ENCODE data around the gene SHE. TPM values are rescaled to one million over a fixed set of nuclear protein-coding genes. Genes with fewer than 3 reads are reported as not detected.
A peak's percentile ranks its signal among the peaks of the same experiment; 100 is the strongest.

Gene SHE
- polyA plus RNA-seq, 10 donors = 6.3 to 13.3 (median 9.1) TPM

- DNase-seq = peak in 2 of 3 donors; percentile 77 to 91
Observed at GRCh38 chr1:154448331-154448811, 53.8 kb downstream of the SHE start.

- no peak for DNase-seq
Observed at GRCh38 chr1:154446789-154447188, 55.4 kb downstream of the SHE start.

GRCh38 chr1:154446292-154446691 lies 55.9 kb downstream of the SHE start:
- peak in 1 of 3 donors; percentile 75 for DNase-seq

GRCh38 chr1:154445040-154445472 lies 57.2 kb downstream of the SHE start:
- no peak for DNase-seq

DNA sequence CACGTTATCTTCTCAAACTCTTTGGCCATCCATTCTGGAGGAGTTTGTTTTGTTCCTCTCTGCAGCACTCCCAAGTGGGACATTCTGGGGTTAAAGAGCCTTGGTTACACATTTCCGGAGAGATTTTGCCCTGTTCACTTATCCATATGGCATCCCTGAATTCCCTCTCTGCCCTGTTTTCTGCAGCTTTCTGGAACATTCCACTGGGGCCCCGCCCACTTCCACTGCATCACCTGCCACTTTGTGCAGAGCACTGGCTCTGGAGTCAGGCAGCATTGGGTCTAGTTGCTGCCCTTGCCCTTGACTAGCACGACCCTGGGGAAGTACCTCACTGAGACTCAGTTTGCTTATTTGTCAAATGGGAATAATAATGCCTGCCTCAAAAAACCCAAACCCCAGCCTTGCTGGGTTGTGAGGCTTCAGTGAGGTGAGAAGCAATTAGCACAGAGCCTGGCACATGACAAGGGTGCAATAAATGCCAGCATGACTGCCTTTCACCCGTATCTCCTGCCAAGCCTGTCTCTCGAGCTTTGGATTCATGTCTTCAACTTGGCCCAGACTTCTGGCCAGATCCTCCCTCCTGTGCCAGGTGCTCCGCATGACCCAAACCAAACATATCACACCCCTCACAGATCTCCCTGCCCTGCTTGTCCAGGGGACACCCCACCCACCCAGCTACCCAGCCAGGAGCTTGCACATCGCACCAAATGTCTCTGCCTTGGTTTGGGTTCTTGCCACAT lies 58.8 kb downstream of the SHE start:
- no peak for DNase-seq

DNA sequence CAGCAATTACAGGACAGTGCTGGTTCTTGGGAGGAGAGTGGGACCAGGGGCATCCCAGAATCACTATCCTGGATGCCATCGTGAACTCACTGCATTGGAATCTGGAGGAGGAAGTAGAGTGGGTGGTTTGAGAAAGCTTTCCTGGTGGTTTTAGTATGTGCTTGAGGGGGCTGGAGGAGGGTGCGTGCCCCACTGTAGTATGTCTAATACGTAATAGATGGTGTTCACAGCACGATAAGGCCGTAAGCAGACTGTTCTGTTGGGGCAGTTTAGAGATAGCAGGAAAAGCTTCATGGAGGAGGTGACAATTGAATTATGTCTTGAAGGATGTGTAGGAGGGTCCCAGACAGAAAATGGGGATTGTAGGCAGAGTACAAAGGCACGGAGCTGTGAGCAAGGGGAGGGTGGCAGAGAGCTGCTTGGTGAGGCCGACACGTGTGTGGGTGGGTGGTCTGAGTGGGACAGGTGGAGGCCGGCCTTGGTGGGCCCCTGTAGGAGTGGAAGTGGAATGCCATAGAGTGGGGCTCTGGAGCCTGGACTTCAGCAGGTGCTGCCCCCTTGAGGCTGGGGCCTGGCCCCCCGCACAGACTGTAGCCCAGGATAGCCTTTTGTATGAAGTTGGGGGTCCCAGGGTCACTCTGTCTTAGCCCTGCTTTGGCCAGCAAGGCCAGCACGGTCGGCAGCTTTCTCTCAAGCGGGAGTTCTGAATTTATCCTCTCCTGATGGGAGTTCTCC lies 60.0 kb downstream of the SHE start:
- no peak for DNase-seq

GRCh38 chr1:154441241-154441888 lies 60.8 kb downstream of the SHE start:
- DNase-seq = no peak

DNA sequence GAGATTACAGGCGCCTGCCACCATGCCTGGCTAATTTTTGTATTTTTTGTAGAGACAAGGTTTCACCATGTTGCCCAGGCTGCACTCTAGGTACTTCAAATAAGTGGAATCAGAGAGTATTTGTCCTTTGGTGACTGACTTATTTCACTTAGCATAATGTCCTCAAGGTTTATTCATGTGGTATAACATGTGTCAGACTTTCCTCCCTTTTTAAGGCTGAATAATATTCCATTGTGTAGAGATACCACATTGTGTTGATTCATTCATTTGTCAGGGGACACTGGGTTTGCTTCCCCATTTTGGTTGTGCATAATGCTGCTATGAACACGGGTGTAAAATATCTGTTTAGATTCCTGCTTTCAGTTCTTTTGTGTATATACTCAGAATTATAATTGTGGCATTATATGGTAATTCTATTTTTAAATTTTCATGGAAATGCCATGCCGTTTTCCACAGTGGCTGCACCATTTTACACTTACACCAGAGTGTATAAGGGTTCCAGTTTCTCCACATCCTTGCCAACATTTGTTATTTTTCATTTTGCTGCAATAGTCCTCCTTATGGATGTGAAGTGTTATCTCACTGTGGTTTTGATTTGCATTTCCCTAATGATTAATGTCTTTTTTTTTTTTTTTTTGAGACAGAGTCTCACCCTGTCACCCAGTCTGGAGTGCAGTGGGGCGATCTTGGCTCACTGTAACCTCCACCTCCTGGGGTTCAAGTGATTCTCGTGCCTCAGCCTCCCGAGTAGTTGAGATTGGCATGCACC lies 62.0 kb downstream of the SHE start:
- DNase-seq = no peak

GRCh38 chr1:154436433-154436832 lies 65.8 kb downstream of the SHE start:
- no peak for DNase-seq

GRCh38 chr1:154435599-154436200 lies 66.5 kb downstream of the SHE start:
- no peak for DNase-seq

DNA sequence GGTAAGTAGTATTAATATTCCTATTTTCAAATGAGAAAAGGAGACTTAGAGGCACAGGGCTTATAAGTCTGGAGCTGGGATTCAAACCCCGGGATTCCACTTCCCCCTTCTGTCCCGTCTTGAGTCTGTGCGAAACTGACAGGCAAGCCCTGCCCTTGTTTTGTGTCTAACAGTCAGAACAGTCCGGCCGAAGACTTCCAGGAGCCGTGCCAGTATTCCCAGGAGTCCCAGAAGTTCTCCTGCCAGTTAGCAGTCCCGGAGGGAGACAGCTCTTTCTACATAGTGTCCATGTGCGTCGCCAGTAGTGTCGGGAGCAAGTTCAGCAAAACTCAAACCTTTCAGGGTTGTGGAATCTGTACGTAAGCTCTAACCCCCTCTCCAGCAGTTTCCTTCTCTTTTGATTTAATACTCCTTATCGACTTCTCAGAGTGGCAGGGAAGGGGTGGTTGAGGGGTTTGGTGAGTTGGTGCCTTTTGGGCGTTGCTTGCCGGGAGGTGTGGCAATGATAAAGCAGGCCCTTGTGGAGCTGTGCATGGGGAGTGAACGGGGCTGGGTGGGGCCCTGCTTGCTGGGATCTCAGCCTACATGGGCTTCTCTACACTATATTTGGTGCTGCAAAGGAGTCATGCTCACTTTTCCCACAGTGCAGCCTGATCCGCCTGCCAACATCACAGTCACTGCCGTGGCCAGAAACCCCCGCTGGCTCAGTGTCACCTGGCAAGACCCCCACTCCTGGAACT lies 67.7 kb downstream of the SHE start:
- peak in 2 of 3 donors; percentile 55 to 85 for DNase-seq

- no peak for DNase-seq
Observed at GRCh38 chr1:154433161-154433764, 68.9 kb downstream of the SHE start.

- DNase-seq = peak in 1 of 3 donors; percentile 84
Observed at GRCh38 chr1:154431586-154432373, 70.4 kb downstream of the SHE start.

DNA sequence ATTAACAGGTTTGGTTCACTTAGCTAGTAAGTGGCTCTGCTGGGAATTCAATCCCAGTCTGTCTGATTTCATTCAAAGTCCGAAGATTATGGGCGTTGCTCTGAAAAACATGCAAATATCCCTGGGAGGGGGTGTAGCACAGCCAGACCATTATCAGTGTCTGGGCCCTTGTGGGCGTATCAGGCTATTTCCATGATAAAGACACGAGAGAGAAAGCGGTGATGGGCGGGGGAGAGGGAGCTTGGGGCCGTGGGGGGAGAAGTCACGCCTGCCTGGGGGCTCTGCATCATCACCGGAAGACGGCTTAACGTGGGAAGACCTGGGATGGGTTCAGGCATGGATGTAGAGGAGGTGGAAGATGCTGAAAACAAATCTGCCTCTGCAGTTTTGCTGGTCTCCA lies 71.3 kb downstream of the SHE start:
- DNase-seq = no peak

DNA sequence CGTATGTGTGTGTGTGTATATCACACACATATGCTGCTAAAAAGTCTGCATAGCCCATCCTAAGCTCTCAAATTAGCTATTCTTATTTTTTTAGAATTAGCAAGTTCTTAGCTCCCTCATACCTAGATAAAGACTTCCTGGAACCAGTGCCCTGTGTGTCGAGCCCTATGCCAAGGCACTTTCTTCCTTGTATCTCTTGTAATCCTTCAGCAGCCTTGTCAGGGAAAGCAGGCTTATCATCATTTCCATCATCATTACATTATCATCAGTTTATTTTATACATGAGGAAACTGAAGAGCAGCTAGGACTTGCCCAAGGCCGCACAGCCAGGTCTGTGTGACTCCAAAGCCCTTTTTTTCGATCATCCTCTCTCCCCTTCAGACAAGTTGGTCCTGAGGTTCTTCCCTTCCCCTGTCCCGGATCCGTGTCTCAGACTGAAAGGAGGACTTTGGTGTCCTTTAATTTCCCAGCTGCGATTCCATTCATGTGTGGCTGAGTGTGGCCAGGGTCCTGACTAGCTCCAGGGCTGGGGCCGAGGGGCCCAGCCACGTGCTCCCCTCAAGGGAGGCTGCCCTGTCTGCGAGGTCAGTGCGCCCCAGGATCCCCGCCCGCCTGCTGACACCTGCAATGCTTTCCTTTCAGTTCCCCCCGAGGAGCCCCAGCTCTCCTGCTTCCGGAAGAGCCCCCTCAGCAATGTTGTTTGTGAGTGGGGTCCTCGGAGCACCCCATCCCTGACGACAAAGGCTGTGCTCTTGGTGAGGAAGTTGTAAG lies 72.2 kb downstream of the SHE start:
- no peak for DNase-seq

All from muscle of back (tissue), 11 donors.